Hematopoietic multipotent progenitor cell treated with erythropoietin and hydrocortisone succinate and interleukin-3 and kit ligand, for 8 days (in vitro differentiated cells): Measurements from ENCODE around the gene TBXA2R.
"Not testable (repeated sequence)": the region's sequence is repeated elsewhere in the genome, so short reads cannot be mapped to it uniquely, and the experiment has no call there.

Experiments
- DNase-seq: peaks from one replicate; pipeline ENCODE4 v3.0.0-alpha.2; 2015

Gene TBXA2R

DNA sequence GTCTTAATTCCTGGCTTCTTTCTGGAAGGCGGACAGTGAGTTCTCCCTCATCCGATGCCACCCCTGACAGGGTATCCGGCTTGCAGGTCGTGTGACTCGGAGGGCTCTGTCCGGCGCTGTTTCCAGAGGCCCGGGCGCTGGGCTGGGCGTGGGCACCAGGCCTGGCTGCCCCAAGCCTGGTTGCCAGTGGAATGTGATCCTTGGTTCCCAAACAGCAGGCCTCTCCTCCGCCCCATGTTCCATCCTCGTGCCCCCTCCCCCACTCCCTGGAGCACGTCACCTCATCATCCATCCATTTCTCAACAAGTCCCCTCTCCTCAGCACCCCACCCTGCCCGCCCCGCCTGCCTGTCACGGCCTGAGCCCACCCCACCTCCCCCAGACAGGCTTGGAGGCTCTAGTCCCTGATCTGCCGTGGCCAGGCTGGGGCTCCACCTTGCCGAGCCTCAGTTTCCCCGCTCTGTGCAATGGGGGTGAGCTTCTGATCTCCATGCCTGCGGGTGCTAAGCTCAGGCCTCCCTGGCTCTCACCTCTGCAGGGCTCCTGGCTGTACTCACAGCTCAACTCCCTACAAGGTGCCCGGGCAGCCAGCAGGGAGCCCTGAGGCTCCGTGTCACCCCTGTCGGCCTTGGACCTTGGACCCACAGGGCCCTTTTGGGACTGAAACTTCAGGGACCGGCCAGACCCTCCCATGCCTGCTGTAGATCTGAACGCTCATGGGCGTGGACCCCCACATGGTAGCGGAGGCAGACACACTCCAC, 2.3 kb downstream of the TBXA2R start:
- DNase-seq, result no peak

DNA sequence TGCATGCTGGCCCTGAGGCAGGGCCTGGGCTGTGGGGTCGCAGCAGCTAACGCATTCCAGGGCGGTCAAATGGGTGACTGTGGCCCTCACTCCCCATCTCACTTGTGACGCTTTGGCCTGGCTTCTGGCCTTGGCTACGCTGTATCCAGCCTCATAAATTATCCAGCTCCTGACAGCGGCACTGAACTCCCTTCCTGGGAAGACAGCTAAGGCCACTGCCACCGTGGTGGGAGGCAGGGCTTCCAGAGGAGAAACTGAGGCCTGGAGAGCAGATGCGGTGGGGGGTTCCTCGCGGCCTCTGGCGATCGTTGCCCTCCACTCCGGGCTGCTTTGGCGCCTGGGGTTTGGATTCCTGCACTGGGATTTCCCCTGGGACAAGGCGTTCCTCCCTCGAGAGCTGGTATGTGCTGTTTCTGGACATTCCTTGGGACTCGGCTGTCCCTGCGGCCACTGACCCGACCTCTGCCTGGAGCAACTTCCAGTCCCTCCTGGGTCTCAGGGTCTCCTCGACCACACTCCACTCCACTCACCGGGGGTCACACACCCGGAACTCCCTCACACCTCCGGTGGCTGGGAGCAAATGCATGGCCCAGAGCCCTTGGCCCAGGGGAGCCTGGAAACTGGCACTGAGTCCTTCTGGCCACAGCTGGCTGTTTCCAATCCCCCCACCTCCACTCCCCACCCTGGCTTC, 3.4 kb downstream of the TBXA2R start:
- no peak for DNase-seq

DNA sequence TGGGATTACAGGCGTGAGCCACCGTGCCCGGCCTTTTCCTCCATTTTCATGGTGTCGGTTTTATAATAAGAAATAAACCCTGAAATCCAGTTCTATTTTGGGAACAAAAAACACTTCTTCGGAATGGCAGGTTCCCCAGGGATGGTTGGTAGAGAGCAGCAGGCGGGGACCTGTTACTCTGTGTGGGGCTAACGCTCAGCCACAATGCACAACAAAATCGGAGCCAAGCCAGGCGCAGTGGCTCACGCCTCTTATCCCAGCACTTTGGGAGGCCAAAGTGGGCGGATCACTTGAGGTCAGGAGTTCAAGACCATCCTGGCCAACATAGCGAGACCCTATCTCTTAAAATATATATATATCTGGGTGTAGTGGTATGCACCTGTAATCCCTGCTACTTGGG, 5.7 kb downstream of the TBXA2R start:
- no peak for DNase-seq

DNA sequence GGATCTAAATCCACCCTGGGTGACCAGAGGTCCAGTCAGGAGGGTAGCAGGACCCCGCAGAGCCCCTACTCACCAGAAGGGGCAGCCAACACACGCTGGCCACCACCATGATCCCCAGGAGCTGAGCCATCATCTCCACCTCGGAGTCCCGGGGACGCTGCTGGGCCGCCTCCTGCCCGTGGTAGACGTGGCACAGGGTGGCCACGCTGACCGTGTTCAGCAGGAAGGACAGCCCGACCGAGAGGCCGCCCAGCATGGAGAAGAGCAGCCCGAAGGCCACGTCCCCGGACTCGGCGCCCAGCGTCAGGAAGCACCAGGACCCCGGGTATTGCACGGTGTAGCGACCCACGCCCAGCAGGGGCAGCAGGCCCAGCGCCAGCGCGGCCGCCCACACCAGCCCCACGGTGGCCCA, 6.9 kb downstream of the TBXA2R start:
- no peak for DNase-seq

DNA sequence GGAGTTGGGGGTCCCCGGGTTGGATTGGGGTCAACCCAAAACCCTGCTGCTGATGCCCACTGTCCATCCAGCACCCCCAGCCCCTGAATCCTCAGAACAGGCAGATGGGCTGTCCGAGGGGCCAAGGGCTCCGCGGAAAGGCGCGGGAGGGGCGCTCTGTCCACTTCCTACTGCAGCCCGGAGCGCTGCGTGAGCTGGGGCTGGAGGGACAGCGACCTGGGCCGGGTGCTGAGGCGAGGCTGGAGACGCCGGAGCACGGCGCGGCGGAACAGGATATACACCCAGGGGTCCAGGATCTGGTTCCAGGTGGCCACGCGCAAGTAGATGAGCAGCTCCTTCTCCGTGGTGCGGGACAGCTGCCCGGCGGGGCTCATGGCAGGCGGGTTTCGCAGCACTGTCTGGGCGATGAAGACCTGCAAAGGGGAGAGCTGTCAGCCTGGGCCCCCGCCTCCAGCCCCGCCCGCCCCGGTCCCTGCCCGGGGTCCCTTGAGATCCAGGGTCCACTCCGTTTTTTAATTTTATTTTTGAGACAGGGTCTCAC, 11.1 kb downstream of the TBXA2R start:
- DNase-seq, result no peak

DNA sequence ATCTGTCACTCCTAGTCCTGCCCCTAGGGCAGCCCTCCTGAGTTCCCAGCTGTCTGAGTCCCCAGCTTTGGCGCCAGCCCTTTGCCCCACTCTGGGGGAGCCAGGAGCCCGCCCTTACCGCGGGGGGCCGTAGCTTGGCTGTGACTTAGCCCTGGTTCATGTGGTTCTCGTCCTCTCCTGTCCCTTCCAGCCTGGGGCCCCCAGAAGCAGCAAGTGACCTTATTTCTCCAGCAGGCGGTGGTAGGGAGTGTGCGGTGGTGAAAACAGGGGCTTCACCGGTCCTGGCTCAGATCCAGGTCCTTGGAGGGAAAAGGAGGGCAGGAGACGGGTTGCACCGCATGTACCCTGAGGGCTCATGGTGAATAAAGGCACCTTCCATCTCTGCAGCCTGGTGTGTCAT, 13.5 kb downstream of the TBXA2R start:
- no peak for DNase-seq

DNA sequence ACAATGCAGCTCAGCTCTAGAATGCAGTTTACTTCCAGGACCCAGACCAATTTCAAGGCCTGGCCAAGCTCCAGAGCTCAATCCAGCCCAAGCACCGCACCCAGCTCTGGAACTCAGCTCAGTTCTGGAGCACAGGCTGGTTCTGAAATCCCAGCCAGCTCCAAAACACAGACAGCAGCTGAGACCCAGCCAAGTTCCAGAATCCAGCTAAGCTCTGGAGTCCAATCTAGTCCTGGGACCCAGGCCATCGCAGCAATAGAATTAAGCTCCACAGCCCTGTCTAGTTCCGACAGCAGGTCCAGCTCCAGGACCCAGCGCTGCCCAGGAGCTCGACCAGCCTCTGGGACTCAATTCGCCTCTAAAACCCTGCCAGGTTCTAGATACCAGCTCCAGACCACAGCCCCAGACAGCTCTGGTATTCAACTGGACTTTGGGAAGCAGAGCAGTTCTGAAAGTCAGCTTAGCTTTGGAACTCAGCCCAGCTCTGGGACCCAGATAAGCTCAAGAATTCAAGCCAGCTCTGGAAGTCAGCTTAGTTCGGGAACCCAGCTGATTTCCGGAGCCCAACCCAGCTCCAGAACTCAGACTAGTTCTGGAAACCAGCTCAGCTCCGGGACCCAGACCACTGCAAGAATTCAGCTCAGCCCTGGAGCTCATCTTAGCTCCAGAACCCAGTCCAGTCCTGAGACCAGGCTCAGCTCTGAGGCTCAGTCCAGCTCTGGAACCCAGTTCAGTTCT, 14.6 kb downstream of the TBXA2R start:
- no peak for DNase-seq

DNA sequence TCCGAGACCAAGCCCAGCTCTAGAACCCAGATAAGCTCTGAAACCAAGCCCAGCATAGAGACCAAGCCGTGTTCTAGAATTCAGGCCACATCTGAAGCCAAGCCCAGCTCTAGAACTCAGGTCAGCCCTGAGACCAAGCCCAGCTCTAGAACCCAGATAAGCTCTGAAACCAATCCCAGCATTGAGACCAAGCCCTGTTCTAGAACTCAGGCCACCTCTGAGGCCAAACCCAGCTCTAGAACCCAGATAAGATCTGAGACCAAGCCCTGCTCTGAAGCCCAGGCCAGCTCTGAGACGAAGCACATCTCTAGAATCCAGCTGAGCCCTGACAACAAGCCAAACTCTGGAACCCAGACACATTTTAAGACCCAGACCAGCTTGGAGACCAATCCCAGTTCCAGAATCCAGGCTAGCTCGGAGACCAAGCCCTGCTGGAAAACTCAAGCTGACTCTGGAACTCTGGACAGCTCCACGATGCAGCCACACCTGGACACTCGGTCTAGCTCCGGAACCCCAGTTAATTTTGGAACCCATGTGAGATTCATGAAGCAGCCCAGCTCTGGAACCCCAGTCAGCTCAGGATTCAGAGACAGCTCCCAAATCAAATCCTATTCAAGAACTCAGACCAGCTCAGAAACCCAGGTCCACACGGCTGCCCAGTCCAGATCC, 15.6 kb downstream of the TBXA2R start:
- no peak for DNase-seq

DNA sequence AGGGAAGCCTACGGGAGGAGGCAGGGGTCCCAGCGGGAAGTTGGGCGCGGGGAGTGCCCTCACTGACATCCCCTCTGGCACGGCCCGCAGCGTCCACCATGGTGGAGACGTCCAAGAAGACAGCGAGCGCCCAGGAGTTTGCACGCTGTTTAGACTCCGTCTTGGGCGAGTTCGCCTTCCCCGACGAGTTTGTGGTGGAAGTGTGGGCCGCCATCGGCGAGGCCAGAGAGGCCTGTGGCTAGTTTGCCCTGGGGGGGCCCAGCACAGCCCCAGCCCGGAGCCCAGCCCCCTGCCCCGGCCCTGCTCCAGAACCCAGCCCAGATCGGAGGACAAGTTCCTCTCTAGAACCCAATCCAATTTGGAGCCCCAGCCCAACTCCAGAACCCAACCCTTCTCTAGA, 16.7 kb downstream of the TBXA2R start:
- DNase-seq, result no peak

DNA sequence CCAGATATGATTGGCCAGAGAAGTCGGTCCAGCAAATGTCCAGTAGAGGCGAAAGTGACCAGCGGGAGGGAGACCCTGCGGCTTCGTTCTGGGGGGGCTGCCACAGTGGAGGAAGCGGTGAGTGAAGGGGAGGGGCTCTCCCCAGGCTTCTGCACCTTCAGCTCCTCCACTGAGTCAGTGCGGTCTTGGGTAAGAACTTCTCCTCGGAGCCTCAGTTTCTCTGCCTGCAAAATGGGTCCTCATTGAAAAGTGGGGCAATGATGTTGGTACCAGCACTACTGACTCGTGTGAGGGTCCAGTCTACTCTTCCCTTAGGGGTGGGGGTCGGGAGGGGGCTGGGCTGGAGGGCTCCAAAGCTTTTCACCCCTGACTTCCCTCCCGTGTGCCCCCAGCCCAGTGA, 17.2 kb downstream of the TBXA2R start:
- DNase-seq, result no peak

DNA sequence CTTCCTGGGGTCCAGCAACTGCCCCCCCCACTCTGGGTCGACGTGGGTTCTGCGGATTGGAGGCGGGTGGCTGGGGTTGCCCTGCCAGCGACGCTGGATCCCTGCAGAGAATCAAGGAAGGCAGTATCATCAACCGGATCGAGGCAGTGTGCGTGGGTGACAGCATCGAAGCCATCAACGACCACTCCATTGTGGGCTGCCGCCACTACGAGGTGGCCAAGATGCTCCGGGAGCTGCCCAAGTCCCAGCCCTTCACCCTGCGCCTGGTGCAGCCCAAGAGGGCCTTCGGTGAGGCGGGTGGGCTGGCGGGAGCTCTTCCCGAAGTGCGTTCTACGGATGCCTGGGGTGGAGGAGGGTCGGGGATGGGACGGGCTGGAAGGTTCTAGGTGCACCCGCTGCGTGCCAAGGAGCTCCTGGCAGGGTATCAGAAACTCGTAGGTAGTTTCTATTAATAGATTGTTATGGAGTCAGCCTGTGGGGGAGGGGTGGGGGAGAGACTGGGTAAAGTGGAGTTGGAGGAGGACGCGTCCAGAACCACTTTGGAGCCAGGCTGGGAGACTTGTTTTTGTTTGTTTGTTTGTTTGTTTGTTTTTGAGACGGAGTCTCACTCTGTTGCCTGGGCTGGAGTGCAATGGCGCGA, 19.8 kb downstream of the TBXA2R start:
- no peak for DNase-seq

DNA sequence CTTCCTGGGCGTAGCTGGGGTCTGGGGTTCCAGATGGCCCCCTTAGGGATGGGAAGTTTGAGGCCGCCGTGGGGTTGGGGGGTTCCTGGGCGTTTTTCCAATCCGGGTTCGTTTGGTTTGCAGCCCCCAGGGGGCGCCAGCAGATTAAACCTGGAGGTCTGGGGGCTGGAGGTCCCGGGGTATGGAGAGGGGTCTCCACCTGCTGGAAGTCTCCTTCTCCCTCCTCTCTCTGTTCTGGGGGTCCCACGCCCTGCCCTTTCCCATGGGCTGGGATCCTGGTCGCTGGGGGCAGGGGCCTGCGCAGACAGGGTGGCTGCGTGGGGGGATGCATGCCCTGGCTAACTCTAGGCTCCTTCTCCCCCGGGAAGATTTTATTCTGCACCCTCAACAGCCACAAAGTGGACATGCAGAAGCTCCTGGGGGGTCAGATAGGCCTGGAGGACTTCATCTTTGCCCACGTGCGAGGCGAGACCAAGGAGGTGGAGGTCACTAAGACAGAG, 20.5 kb downstream of the TBXA2R start:
- no peak for DNase-seq

DNA sequence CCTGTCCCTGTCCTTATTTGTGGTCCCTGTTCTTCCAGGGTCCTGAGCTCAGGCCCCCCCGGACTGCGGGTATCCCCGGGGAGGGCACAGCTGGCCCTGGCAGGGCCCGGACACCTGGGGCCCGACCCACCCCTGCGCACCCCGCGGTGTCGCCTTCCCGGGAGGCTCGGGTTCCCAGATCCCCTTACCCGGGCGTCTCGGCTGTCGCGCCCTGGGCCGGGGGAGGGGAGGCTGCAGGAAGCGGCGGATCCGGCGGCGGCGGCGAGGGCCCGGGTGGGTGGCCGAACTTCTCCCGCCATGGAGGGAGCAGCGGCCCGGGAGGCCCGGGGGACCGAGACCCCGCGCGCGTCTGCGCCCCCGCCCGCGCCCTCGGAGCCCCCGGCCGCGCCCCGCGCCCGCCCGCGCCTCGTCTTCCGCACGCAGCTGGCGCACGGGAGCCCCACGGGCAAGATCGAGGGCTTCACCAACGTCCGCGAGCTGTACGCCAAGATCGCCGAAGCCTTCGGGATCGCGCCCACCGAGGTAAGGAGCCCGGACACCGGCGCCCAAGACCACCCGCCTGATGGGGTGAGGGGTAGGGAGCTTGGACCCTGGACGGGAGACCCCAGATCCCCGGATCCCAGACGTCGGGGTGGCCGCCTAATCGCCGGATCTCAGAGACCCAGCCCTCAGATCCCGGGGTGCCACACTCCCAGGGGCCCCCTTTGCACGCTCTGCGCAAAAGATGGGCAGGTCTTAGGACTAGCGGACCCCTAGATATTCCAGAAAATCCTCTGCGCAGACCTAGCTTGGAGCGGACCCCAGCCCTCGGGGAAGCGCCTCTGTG, 21.2 kb downstream of the TBXA2R start, which contains the start of gene GIPC3:
Gene GIPC3 (plus strand): TSS at position 178 of the 826 bp plus-strand sequence. CDS start 120 bp downstream, at position 298.
- no peak for DNase-seq

DNA sequence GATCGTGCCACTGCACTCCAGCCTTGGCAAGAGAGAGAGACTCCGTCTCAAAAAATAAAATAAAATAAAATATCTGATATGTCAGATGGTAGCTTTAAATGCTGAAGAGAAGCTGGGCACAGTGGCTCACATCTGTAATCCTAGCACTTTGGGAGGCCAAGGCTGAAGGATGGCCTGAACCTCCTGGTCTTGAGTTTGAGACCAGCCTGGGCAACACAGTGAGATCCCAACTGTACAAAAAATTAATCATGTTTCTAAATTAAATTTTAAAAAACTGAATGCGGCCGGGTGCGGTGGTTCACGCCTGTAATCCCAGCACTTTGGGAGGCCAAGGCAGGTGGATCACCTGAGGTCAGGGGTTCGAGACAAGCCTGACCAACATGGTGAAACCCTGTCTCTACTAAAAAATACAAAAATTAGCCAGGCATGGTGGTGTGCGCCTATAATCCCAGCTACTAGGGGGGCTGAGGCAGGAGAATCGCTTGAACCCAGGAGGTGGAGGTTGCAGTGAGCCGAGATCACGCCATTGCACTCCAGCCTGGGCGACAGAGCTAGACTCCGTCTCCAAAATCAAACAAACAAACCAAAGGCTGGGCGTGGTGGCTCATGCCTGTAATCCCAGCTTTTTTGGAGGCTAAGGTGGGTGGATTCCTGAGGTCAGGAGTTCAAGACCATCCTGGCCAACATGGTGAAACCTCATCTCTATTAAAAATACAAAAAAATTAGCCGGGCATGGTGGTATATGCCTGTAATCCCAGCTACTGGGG, 22.5 kb downstream of the TBXA2R start:
- not testable (repeated sequence) for DNase-seq

DNA sequence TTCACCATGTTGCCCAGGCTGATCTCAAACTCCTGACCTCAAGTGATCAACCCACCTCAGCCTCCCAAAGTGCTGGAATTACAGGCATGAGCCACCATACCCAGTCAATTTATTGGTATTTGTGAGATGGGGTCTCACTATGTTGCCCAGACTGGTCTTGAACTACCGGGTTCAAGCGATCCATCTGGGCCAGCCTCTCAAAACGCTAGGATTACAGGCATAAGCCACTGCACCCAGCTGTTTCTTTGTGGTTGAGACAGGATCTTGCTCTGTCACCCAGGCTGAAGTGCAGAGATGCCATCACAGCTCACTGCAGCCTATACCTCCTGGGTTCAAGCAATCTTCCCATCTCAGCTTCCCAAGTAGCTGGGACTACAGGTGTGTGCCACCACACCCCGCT, 24.9 kb downstream of the TBXA2R start:
- DNase-seq, result not testable (repeated sequence)

DNA sequence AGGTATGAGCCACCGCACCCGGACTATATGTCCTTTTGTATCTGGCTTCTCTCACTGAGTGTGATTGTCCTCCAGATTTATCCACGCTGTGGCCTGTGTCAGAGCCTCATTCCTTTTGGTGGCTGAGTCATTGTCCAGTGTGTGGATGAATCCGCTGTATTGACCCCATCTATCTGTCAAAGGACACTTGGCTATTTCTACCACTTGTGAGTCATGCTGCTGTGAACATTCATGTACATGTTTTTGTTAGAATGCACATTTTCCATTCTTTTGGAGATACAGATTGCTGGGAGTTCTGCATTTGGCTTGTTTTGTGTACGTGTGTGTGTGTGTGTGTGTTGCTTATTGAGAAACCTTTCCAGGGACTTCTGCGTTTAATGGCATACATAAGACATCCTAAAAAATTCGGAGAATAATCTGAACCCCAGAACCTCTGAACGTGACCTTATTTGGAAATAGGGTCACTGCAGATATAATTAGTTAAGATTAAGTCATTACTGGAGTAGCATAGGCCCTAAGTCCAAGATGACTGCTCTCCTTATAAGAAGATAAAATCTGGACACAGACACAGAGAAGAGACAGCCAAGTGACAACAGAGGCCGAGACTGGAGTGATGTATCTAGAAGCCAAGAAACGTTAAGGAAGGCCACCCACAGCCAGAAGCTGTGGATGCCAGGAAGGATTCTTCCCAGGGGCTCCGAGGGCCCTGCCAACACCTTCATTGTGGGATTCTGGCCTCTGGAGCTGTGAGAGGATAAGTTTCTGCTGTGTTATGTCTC, 26.3 kb downstream of the TBXA2R start:
- no peak for DNase-seq

DNA sequence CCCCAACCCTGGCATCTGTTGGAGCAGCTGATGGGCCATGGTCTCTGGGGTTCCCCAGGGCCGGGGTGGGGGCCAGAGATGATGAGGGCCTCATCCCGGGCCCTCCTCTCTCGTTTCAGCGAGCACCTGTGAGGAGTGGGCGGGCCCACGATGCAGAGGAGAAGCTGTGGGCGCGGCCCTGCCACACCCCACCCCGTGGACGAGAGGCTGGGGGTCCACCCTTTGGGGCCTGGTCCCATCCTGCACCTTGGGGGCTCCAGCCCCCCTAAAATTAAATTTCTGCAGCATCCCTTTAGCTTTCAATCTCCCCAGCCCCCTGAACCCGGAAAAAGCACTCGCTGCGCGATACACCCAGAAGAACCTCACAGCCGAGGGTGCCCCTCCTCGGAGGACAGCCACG, 28.3 kb downstream of the TBXA2R start:
- no peak for DNase-seq

DNA sequence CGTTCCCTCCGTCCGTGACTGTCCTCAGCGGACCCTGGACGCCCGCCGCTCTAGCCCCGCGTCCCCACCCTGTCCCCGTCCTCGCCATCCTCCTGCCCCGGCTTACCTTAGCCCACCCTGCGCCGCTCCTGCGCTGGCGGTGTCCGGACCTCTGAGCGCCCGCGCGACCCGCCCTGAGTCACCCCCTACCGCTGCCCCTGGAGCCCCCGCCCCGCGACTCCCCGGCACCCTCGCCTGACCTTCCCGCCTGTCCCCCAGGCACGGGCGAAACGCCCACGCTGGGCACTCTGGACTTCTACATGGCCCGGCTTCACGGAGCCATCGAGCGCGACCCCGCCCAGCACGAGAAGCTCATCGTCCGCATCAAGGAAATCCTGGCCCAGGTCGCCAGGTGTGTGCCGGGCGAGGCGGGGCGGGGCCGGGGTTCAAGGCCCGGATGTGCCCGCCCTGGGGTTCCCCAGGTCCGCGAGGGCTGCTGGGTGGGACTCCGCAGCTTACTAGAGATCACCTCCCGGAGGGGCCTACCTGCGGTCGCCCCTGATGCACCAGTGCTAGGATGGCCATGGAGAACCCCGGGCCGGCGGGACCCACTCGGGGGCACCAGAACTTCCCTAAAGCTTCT, 28.8 kb downstream of the TBXA2R start:
- DNase-seq, result no peak
